Panc1 (cell line): Measurements from ENCODE around the gene HELZ. TPM values are rescaled to one million over a fixed set of nuclear protein-coding genes. Genes with fewer than 3 reads are reported as not detected.
"Not testable (repeated sequence)": the region's sequence is repeated elsewhere in the genome, so short reads cannot be mapped to it uniquely, and the experiment has no call there.

Experiments used
- ATAC-seq: fragments of 200-7000 bp; cut with Tn5 transposase; 2 replicates; pipeline ENCODE4 v1.9.1; 2020; ENCODE audit warnings: mild to moderate bottlenecking, moderate library complexity
- BruUV-seq: library from RNA; stranded (reverse); fragments of 400-500 nt; replicated peaks from 2 replicates; lab custom pipeline; 2021; lab: Mats Ljungman, UMichigan
- CTCF ChIA-PET: fragments of 300-600 bp; sonication (Branson Sonifier 250); formaldehyde crosslinking; loops from one replicate; lab custom pipeline; 2022; ENCODE audit warnings: antibody characterized with exemption; lab: Charles Lee
- POLR2A ChIA-PET: fragments of 300-600 bp; sonication (Branson Sonifier 250); formaldehyde crosslinking; loops from one replicate; lab custom pipeline; 2022; ENCODE audit warnings: antibody characterized with exemption; lab: Charles Lee
- DNase-seq: peaks from one replicate; pipeline ENCODE4 v3.0.0-alpha.2; 2010; ENCODE audit warnings: low read depth, low spot score
- H3K27ac ChIP-seq: 2 replicates; pipeline ENCODE4 v1.5.1; 2011; ENCODE audit warnings: mild to moderate bottlenecking, low read length, inconsistent platforms
- H3K27me3 ChIP-seq: fragments of 200-500 bp; sonication (Bioruptor generic); 2 replicates; pipeline ENCODE4 v1.6.0; 2014; ENCODE audit warnings: low read length, inconsistent platforms; ENCODE audit not compliant: control insufficient read depth, insufficient read depth
- H3K36me3 ChIP-seq: fragments of 200-500 bp; sonication (Bioruptor generic); 2 replicates; pipeline ENCODE4 v1.5.1; 2014; ENCODE audit warnings: inconsistent platforms, mild to moderate bottlenecking, low read length, moderate library complexity; ENCODE audit not compliant: control insufficient read depth, insufficient read depth
- H3K4me1 ChIP-seq: 2 replicates; pipeline ENCODE4 v1.5.1; 2011; ENCODE audit warnings: inconsistent platforms, mild to moderate bottlenecking, low read length, moderate library complexity; ENCODE audit not compliant: control insufficient read depth, insufficient read depth
- H3K4me3 ChIP-seq, 2 experiments: 2 replicates each; pipeline ENCODE4 v1.5.1; 2011 to 2012; ENCODE audit warnings: low read depth in 2 of 2, low read length in 2 of 2, mild to moderate bottlenecking in 2 of 2, inconsistent platforms in 1 of 2, moderate library complexity in 1 of 2
- H3K9me3 ChIP-seq: fragments of 200-500 bp; sonication (Bioruptor generic); 2 replicates; pipeline ENCODE4 v1.5.1; 2014; ENCODE audit warnings: low read depth, mild to moderate bottlenecking, inconsistent platforms, low read length, moderate library complexity; ENCODE audit not compliant: control insufficient read depth, insufficient read depth
- POLR2AphosphoS5 ChIP-seq: IDR thresholded peaks from 2 replicates; pipeline ENCODE4 v1.6.1; 2012; ENCODE audit warnings: mild to moderate bottlenecking, low read depth, low read length, moderate library complexity
- SIN3A ChIP-seq: IDR thresholded peaks from 2 replicates; pipeline ENCODE4 v1.6.1; 2012; ENCODE audit warnings: low read depth, mild to moderate bottlenecking, low read length, moderate library complexity, borderline replicate concordance; ENCODE audit not compliant: insufficient read depth
- TCF7L2 ChIP-seq: IDR thresholded peaks from 2 replicates; pipeline ENCODE4 v1.6.1; 2011; ENCODE audit warnings: mild to moderate bottlenecking, low read depth, low read length, inconsistent platforms
- in situ Hi-C: cut with HindIII; loops from 2 replicates; pipeline ENCODE4 v1.10.0; 2016; ENCODE audit warnings: low sequenced_read_pairs, low pct_unique_long_range_greater_than_20kb
- intact Hi-C: fragments of 100-400 bp; cut with micrococcal nuclease; formaldehyde crosslinking; loops from one replicate; pipeline ENCODE4 v1.10.0; 2022; ENCODE audit not compliant: unreplicated experiment
- total RNA-seq: library from RNA; stranded (reverse); gene quantifications from one replicate; pipeline ENCODE4 v1.2.1, GENCODE V29; 2021; ENCODE audit not compliant: unreplicated experiment
- TF ChIP-seq, protein P1 (sequence below): fragments of 450-650 bp; IDR thresholded peaks from 2 replicates; pipeline ENCODE4 v1.5.1; 2017; ENCODE audit warnings: mild to moderate bottlenecking
- TF ChIP-seq, protein P2 (sequence below), 2 experiments: IDR thresholded peaks; 2 replicates each; pipeline ENCODE4 v1.6.1; 2011 to 2012; ENCODE audit warnings: low read depth in 2 of 2, control low read depth in 1 of 2, low read length in 1 of 2, mild to moderate bottlenecking in 1 of 2, moderate library complexity in 1 of 2; ENCODE audit not compliant: insufficient read depth in 1 of 2

The HELZ gene
- total RNA-seq, 1 experiment from 2014 or later = 15.0 TPM

DNA sequence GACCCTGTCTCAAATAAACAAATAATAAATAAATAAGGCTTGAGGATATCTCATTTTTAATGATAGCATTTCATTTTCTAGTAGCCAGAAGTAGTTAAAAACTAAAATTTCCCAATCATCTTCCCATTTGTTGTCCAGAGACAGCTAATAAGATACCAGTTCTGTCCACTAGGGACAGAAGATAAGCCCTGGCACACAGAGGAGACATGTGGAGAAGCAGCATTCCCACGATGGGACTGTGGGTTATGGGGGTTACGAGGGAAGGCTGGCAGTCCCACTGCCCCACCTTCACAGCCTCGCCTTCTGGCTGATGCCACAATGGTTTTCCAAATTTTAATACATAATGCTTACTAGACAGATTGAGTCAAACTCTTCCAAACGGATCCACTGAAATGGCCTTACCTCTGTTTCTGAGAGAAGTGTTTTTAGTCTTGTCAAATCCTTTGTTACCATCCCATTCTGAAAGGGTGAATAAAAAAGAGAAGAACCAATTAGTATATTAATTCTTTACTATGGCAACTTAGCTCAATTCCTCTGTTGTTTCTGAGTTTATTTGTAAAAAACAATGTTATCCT is 44.2 kb downstream of the HELZ start:
- in situ Hi-C loops (no loop called here), intact Hi-C loops (no loop called here)
- H3K27me3 ChIP-seq = no peaks in the 10 kb centered on the region
- H3K4me1 ChIP-seq = no peaks in the 10 kb centered on the region
- no peak for TF ChIP-seq SIN3A
- TF ChIP-seq, protein P1, sequence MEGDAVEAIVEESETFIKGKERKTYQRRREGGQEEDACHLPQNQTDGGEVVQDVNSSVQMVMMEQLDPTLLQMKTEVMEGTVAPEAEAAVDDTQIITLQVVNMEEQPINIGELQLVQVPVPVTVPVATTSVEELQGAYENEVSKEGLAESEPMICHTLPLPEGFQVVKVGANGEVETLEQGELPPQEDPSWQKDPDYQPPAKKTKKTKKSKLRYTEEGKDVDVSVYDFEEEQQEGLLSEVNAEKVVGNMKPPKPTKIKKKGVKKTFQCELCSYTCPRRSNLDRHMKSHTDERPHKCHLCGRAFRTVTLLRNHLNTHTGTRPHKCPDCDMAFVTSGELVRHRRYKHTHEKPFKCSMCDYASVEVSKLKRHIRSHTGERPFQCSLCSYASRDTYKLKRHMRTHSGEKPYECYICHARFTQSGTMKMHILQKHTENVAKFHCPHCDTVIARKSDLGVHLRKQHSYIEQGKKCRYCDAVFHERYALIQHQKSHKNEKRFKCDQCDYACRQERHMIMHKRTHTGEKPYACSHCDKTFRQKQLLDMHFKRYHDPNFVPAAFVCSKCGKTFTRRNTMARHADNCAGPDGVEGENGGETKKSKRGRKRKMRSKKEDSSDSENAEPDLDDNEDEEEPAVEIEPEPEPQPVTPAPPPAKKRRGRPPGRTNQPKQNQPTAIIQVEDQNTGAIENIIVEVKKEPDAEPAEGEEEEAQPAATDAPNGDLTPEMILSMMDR = peak; percentile 61
- TF ChIP-seq, protein P2, sequence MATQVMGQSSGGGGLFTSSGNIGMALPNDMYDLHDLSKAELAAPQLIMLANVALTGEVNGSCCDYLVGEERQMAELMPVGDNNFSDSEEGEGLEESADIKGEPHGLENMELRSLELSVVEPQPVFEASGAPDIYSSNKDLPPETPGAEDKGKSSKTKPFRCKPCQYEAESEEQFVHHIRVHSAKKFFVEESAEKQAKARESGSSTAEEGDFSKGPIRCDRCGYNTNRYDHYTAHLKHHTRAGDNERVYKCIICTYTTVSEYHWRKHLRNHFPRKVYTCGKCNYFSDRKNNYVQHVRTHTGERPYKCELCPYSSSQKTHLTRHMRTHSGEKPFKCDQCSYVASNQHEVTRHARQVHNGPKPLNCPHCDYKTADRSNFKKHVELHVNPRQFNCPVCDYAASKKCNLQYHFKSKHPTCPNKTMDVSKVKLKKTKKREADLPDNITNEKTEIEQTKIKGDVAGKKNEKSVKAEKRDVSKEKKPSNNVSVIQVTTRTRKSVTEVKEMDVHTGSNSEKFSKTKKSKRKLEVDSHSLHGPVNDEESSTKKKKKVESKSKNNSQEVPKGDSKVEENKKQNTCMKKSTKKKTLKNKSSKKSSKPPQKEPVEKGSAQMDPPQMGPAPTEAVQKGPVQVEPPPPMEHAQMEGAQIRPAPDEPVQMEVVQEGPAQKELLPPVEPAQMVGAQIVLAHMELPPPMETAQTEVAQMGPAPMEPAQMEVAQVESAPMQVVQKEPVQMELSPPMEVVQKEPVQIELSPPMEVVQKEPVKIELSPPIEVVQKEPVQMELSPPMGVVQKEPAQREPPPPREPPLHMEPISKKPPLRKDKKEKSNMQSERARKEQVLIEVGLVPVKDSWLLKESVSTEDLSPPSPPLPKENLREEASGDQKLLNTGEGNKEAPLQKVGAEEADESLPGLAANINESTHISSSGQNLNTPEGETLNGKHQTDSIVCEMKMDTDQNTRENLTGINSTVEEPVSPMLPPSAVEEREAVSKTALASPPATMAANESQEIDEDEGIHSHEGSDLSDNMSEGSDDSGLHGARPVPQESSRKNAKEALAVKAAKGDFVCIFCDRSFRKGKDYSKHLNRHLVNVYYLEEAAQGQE (IDR thresholded peaks at IDR 0.05; ENCODE audit: insufficient read depth in 1 of 2, low read depth in 2 of 2, low read length in 1 of 2) = no peak
- peaks cover 4% of the 10 kb centered on the region; the same call in 1 of the 2 replicates for H3K36me3 ChIP-seq
- H3K4me3 ChIP-seq = no peak overlapping the region
- ATAC-seq = peak; percentile 69; the same call in 1 of the 2 replicates
- no peak overlapping the region for H3K27ac ChIP-seq
- no TSS peak for BruUV-seq
- DNase-seq = no peak
- CTCF ChIA-PET = interaction anchor here (0.6 kb wide), 2 partner anchors 84 to 92 kb away, joined by 8 to 16 read pairs; no protein-coding TSS in a partner anchor
- POLR2A ChIA-PET = no interaction called here
- H3K9me3 ChIP-seq = no peaks in the 10 kb centered on the region

DNA sequence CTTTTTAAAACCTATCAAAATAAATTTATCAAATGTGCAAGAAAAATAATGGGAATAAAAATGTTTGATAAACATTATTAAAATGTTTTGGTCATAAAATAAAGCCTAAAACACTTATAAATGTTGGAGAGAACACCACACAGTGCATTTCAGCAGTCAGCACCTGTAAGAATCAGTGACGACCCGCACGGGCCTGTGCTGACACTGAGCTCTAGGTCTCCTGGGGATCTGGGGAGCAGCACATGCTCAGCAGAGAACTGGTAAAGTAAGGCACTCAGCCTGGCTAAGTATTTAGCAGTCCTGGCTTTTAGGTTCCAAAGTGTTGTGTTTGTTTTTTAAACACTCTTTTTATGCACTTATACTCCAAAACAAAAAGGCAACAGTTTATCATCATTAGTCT is 46.9 kb downstream of the HELZ start:
- no TSS peak for BruUV-seq
- Histone ChIP-seq H3K27me3 (no peaks in the 10 kb centered on the region), H3K27ac (no peak overlapping the region), H3K4me3 (no peak overlapping the region), H3K4me1 (no peaks in the 10 kb centered on the region), H3K9me3 (no peaks in the 10 kb centered on the region), H3K36me3 (peaks cover 4% of the 10 kb centered on the region; the same call in 1 of the 2 replicates)
- TF ChIP-seq, protein P2 (IDR thresholded peaks at IDR 0.05; ENCODE audit: insufficient read depth in 1 of 2, low read depth in 2 of 2, low read length in 1 of 2) = no peak
- TF ChIP-seq TCF7L2 = no peak
- TF ChIP-seq POLR2AphosphoS5 = no peak
- no peak for TF ChIP-seq SIN3A
- in situ Hi-C loops = no loop called here
- ChIA-PET CTCF (interaction anchor here (0.5 kb wide), 1 partner anchor 18 kb away, joined by 3 read pairs; no protein-coding TSS in a partner anchor), POLR2A (no interaction called here)
- DNase-seq = no peak
- ATAC-seq = no peak
- intact Hi-C loops = no loop called here

DNA sequence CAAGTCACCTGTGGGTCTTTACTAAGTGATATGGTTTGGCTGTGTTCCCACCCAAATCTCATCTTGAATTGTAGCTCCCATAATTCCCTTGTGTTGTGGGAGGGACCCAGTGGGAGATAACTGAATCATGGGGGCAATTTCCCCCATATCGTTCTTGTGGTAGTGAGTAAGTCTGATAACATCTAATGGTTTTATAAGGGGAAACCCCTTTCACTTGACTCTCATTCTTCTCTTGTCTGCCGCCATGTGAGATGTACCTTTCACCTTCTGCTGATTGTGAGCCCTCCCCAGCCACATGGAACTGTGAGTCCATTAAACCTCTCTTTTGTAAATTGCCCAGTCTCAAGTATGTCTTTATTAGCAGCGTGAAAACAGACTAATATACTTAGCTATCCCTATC is 48.0 kb downstream of the HELZ start:
- H3K27me3 ChIP-seq, ATAC-seq, H3K4me1 ChIP-seq, POLR2A ChIA-PET, H3K9me3 ChIP-seq, CTCF ChIA-PET, in situ Hi-C loops, BruUV-seq, DNase-seq, H3K36me3 ChIP-seq, intact Hi-C loops, H3K4me3 ChIP-seq, H3K27ac ChIP-seq: not testable (repeated sequence)
